ENCODE results near the gene IL11.

- TF ChIP-seq, protein P1, sequence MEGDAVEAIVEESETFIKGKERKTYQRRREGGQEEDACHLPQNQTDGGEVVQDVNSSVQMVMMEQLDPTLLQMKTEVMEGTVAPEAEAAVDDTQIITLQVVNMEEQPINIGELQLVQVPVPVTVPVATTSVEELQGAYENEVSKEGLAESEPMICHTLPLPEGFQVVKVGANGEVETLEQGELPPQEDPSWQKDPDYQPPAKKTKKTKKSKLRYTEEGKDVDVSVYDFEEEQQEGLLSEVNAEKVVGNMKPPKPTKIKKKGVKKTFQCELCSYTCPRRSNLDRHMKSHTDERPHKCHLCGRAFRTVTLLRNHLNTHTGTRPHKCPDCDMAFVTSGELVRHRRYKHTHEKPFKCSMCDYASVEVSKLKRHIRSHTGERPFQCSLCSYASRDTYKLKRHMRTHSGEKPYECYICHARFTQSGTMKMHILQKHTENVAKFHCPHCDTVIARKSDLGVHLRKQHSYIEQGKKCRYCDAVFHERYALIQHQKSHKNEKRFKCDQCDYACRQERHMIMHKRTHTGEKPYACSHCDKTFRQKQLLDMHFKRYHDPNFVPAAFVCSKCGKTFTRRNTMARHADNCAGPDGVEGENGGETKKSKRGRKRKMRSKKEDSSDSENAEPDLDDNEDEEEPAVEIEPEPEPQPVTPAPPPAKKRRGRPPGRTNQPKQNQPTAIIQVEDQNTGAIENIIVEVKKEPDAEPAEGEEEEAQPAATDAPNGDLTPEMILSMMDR (IDR thresholded peaks at IDR 0.05; ENCODE audit: borderline replicate concordance, extremely low read depth, low read length, poor library complexity, severe bottlenecking) = no peak
- TF ChIP-seq EZH2 (IDR thresholded peaks at IDR 0.05; ENCODE audit: borderline replicate concordance, low read depth, low read length, severe bottlenecking) = no peak
These were observed 3.9 kb upstream of the IL11 start for GRCh38 chr19:55373993-55374757.
